ENCODE measurements around the gene RHBDL1. TPM values are rescaled to one million over a fixed set of nuclear protein-coding genes. Genes with fewer than 3 reads are reported as not detected.

Gene RHBDL1
- total and polyA plus RNA-seq, 2 of the 8 experiments (the other 6 are each of a cell fraction or from before 2014, with no cell fraction given) = 4.0 to 8.1 TPM

DNA sequence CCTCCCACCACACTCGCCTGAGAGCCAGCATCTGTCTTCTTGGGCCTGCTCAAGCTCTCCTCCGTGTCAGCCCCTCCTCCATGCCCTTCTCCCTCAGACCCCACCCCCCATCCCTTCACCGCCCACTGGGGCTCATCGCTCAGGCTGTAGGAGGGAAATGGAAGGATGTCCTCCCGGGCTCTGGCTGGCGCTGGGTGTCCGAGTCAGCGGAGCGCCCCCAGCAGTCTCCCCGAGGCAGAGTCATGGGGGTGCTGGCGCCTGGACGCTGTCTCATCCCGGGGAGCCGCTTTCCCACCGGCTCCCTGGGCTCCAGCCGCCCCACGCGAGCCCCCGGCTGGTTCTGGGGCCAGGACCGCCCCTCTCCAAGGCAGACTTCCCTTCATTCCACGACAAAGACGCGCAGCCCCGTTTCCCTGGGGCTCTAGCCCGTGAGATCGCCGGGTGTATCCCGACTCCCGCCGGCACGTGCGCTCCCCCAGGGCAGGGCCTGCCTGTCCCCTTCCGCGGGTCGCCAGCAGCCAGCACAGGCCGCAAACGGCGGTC is 45.0 kb downstream of the RHBDL1 start (continued):
- TF ChIP-seq, protein P1, sequence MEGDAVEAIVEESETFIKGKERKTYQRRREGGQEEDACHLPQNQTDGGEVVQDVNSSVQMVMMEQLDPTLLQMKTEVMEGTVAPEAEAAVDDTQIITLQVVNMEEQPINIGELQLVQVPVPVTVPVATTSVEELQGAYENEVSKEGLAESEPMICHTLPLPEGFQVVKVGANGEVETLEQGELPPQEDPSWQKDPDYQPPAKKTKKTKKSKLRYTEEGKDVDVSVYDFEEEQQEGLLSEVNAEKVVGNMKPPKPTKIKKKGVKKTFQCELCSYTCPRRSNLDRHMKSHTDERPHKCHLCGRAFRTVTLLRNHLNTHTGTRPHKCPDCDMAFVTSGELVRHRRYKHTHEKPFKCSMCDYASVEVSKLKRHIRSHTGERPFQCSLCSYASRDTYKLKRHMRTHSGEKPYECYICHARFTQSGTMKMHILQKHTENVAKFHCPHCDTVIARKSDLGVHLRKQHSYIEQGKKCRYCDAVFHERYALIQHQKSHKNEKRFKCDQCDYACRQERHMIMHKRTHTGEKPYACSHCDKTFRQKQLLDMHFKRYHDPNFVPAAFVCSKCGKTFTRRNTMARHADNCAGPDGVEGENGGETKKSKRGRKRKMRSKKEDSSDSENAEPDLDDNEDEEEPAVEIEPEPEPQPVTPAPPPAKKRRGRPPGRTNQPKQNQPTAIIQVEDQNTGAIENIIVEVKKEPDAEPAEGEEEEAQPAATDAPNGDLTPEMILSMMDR (IDR thresholded peaks at IDR 0.05; ENCODE audit: control extremely low read depth in 1 of 3, insufficient read depth in 1 of 3, low read depth in 1 of 3, low read length in 3 of 3) = peak in 2 of 3 experiments; percentile 14 to 15; a peak in 2 of 4 replicates
- TF ChIP-seq ZNF274 (IDR thresholded peaks at IDR 0.05; ENCODE audit: borderline replicate concordance, extremely low read depth, low read length) (no peak), NRF1 (IDR thresholded peaks at IDR 0.05; ENCODE audit: low read depth, low read length) (no peak), RXRA (IDR thresholded peaks at IDR 0.05; ENCODE audit: insufficient read depth, low read depth, low read length) (no peak), TCF12 (IDR thresholded peaks at IDR 0.05; ENCODE audit: low read depth, low read length) (no peak), HDAC2 (IDR thresholded peaks at IDR 0.05; ENCODE audit: borderline replicate concordance in 1 of 2, low read depth in 2 of 2, low read length in 2 of 2) (0 out of 4 replicates have a peak, but pooled peaks of 1 of the 2 experiments have one; percentile 16), POU5F1 (IDR thresholded peaks at IDR 0.05; ENCODE audit: low read depth, low read length) (no peak), ASH2L (IDR thresholded peaks at IDR 0.05; ENCODE audit: low read length) (peak; percentile 28), BRCA1 (IDR thresholded peaks at IDR 0.05; ENCODE audit: low read depth, low read length) (no peak), KDM5A (IDR thresholded peaks at IDR 0.05; ENCODE audit: low read length) (no peak), SIX5 (IDR thresholded peaks at IDR 0.05; ENCODE audit: low read depth, low read length) (no peak), SAP30 (IDR thresholded peaks at IDR 0.05; ENCODE audit: insufficient read depth, insufficient replicate concordance, low read length) (peak; percentile 16), JUND (IDR thresholded peaks at IDR 0.05; ENCODE audit: low read length) (no peak), POLR2AphosphoS5 (IDR thresholded peaks at IDR 0.05; ENCODE audit: low read depth, low read length) (no peak), RAD21 (IDR thresholded peaks at IDR 0.05 in 1 of 2, conservative IDR thresholded peaks at IDR 0.05 in 1 of 2; ENCODE audit: low read depth in 2 of 2, low read length in 2 of 2) (no peak)
- TF ChIP-seq, protein P2, sequence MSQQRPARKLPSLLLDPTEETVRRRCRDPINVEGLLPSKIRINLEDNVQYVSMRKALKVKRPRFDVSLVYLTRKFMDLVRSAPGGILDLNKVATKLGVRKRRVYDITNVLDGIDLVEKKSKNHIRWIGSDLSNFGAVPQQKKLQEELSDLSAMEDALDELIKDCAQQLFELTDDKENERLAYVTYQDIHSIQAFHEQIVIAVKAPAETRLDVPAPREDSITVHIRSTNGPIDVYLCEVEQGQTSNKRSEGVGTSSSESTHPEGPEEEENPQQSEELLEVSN (IDR thresholded peaks at IDR 0.05) = no peak
